ENCODE data around the gene BDH2.

DNA sequence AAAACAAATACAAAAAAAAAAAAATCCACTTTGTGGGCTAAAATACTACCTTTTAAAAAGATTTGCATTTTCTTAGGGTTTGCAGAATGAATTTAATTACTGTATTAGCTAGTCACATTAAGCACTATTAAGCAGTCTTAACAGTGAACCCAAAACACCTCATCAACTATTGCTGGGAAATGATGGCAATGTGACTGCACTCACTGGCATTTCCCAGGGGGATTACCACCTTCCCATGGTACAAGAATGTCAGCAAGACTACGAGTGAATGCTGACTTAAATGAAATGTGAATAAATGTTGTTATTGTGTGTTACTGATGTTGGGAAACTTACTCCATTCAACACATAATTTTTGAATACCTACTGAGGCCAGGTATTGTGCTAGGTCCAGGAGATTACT, 13.1 kb downstream of the BDH2 start:
- TF ChIP-seq, protein P1, sequence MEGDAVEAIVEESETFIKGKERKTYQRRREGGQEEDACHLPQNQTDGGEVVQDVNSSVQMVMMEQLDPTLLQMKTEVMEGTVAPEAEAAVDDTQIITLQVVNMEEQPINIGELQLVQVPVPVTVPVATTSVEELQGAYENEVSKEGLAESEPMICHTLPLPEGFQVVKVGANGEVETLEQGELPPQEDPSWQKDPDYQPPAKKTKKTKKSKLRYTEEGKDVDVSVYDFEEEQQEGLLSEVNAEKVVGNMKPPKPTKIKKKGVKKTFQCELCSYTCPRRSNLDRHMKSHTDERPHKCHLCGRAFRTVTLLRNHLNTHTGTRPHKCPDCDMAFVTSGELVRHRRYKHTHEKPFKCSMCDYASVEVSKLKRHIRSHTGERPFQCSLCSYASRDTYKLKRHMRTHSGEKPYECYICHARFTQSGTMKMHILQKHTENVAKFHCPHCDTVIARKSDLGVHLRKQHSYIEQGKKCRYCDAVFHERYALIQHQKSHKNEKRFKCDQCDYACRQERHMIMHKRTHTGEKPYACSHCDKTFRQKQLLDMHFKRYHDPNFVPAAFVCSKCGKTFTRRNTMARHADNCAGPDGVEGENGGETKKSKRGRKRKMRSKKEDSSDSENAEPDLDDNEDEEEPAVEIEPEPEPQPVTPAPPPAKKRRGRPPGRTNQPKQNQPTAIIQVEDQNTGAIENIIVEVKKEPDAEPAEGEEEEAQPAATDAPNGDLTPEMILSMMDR (IDR thresholded peaks at IDR 0.05 in 8 of 11, conservative IDR thresholded peaks at IDR 0.05 in 3 of 11), result no peak
- no peak for TF ChIP-seq POLR2AphosphoS5 (IDR thresholded peaks at IDR 0.05)
